Thoracic aorta (tissue), 2 donors: Measurements from ENCODE around the gene ZFPM1. TPM values are rescaled to one million over a fixed set of nuclear protein-coding genes. Genes with fewer than 3 reads are reported as not detected.
A peak's percentile ranks its signal among the peaks of the same experiment; 100 is the strongest.
"Not testable (repeated sequence)": the region's sequence is repeated elsewhere in the genome, so short reads cannot be mapped to it uniquely, and the experiment has no call there.

Source experiments
- ATAC-seq: fragments of 150-250 bp; one replicate; pipeline ENCODE4 v1.8.0; 2017; ENCODE audit warnings: low read depth; ENCODE audit not compliant: insufficient number of reproducible peaks, low FRiP score
- DNase-seq: peaks from one replicate; pipeline ENCODE4 v3.0.0-alpha.2; 2020; ENCODE audit warnings: low spot score
- H3K27ac ChIP-seq, 2 donors: fragments of 200-600 bp; sonication (generic); 1 replicate in 1 of 2; 2 replicates in 1 of 2; pipeline ENCODE4 v1.5.1; 2016; ENCODE audit warnings: mild to moderate bottlenecking in 2 of 2, moderate library complexity in 2 of 2
- H3K27me3 ChIP-seq: fragments of 200-600 bp; sonication (generic); replicated peaks from 2 replicates; pipeline ENCODE4 v1.6.0; 2016; ENCODE audit warnings: mild to moderate bottlenecking; ENCODE audit not compliant: insufficient read depth
- H3K36me3 ChIP-seq: fragments of 200-600 bp; sonication (generic); one replicate; pipeline ENCODE4 v1.5.1; 2016
- H3K4me1 ChIP-seq, 2 donors: fragments of 200-600 bp; sonication (generic); 1 replicate in 1 of 2; 2 replicates in 1 of 2; pipeline versions ENCODE4 v1.5.1 to v1.6.0; 2016; ENCODE audit warnings: low read depth in 2 of 2, mild to moderate bottlenecking in 1 of 2; ENCODE audit not compliant: control insufficient read depth in 1 of 2
- H3K4me3 ChIP-seq: fragments of 200-600 bp; sonication (generic); 2 replicates; pipeline ENCODE4 v1.5.1; 2016; ENCODE audit warnings: mild to moderate bottlenecking
- H3K9me3 ChIP-seq: fragments of 200-600 bp; sonication (generic); 2 replicates; pipeline ENCODE4 v1.5.1; 2016
- CTCF ChIP-seq: fragments of 200-600 bp; sonication (generic); IDR thresholded peaks from one replicate; pipeline ENCODE4 v1.5.1; 2019; ENCODE audit warnings: antibody characterized with exemption
- total RNA-seq, 2 donors: library from RNA; depleted of rRNA; stranded (reverse); fragments of >200 nt; gene quantifications; one replicate each; pipeline versions ENCODE4 v1.1.0 to v1.2.3, GENCODE V29; 2016

ZFPM1 gene
- total RNA-seq, 2 donors from 2014 or later: 1.8 to 2.5 TPM

GRCh38 chr16:88406096-88407041 lies 46.7 kb upstream of the ZFPM1 start:
- peak overlapping the region; percentile 61 for H3K4me3 ChIP-seq

GRCh38 chr16:88407042-88407420 lies 46.0 kb upstream of the ZFPM1 start:
- Histone ChIP-seq H3K27ac (no peak overlapping the region), H3K4me3 (no peak overlapping the region), H3K4me1 (peaks cover 5 to 16% of the 10 kb centered on the region in 2 donors), H3K27me3 (no peaks in the 10 kb centered on the region), H3K9me3 (no peaks in the 10 kb centered on the region), H3K36me3 (no peaks in the 10 kb centered on the region)
- DNase-seq (no peak), ATAC-seq (no peak)
- no peak for TF ChIP-seq CTCF

More at GRCh38 chr16:88406096-88407041, 46.7 kb upstream of the ZFPM1 start:
- H3K4me1 ChIP-seq: peaks cover 5 to 16% of the 10 kb centered on the region in 2 donors
- H3K27ac ChIP-seq: no peak overlapping the region
- no peak for ATAC-seq
- no peaks in the 10 kb centered on the region for H3K27me3 ChIP-seq
- no peak for TF ChIP-seq CTCF
- DNase-seq: no peak
- no peaks in the 10 kb centered on the region for H3K9me3 ChIP-seq
- H3K36me3 ChIP-seq: no peaks in the 10 kb centered on the region

GRCh38 chr16:88407807-88408206 lies 45.3 kb upstream of the ZFPM1 start:
- H3K4me1 ChIP-seq: peaks cover 5 to 16% of the 10 kb centered on the region in 2 donors
- H3K9me3 ChIP-seq: no peaks in the 10 kb centered on the region
- DNase-seq (no peak), ATAC-seq (no peak)
- no peak overlapping the region for H3K4me3 ChIP-seq
- H3K27me3 ChIP-seq: no peaks in the 10 kb centered on the region
- no peak overlapping the region for H3K27ac ChIP-seq
- TF ChIP-seq CTCF: no peak
- no peaks in the 10 kb centered on the region for H3K36me3 ChIP-seq

- Histone ChIP-seq H3K9me3 (no peaks in the 10 kb centered on the region), H3K4me1 (peaks cover 5 to 16% of the 10 kb centered on the region in 2 donors), H3K36me3 (no peaks in the 10 kb centered on the region), H3K4me3 (no peak overlapping the region), H3K27me3 (no peaks in the 10 kb centered on the region), H3K27ac (no peak overlapping the region)
- TF ChIP-seq CTCF: no peak
- no peak for DNase-seq
- ATAC-seq: no peak
Measured at GRCh38 chr16:88408561-88409142, 44.4 kb upstream of the ZFPM1 start.

- Histone ChIP-seq H3K4me1 (peaks cover 5 to 16% of the 10 kb centered on the region in 2 donors), H3K4me3 (no peak overlapping the region), H3K36me3 (no peaks in the 10 kb centered on the region), H3K27me3 (no peaks in the 10 kb centered on the region), H3K27ac (no peak overlapping the region), H3K9me3 (no peaks in the 10 kb centered on the region)
- no peak for TF ChIP-seq CTCF
- no peak for ATAC-seq
- no peak for DNase-seq
Measured at GRCh38 chr16:88409296-88410065, 43.6 kb upstream of the ZFPM1 start.

GRCh38 chr16:88410297-88410968 lies 42.6 kb upstream of the ZFPM1 start:
- ATAC-seq, H3K27ac ChIP-seq, H3K27me3 ChIP-seq, DNase-seq, H3K36me3 ChIP-seq, H3K4me3 ChIP-seq, H3K9me3 ChIP-seq: not testable (repeated sequence)
- peaks cover 5 to 12% of the 10 kb centered on the region in 2 donors for H3K4me1 ChIP-seq
